DLD1 (cell line): ENCODE results near the gene SHROOM1.

Experiments
- in situ Hi-C: cut with HindIII; loops from 2 replicates; pipeline ENCODE4 v1.10.0; 2017; ENCODE audit warnings: low sequenced_read_pairs

SHROOM1 gene

DNA sequence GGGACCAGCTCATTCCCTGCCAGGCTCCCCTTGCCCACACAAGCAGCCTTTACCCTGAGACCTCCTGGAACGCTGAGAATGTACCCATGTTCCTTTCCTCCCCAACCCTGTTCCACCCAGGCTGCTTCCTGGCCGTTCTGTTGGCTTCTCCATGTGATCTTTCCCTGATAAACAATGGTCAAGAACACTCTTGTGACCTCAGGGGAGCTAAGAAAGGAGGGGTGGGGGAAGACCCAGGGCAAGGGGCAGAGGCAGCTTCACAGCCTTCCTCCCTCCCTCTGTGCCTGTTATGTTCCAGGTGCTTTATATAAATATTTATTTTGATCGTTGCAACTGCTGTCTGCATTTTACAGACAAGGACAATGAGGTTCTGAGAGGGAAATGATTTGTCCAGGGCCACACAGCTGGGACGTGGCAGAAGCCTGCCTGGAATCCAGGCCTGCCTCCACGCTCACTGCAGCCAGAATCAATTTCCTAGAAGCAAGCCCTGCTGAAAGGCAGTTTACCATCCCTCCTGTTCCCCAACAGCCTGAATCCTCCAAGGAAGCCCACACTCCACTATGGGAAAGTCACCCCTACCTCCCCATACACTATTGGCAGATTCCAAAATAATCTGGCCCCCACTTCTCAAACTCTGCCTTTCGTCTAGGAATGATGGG is 3.9 kb downstream of the SHROOM1 start:
- in situ Hi-C loops = no loop called here

- in situ Hi-C loops = no loop called here
Measured at GRCh38 chr5:132825834-132826391, 4.5 kb downstream of the SHROOM1 start.

DNA sequence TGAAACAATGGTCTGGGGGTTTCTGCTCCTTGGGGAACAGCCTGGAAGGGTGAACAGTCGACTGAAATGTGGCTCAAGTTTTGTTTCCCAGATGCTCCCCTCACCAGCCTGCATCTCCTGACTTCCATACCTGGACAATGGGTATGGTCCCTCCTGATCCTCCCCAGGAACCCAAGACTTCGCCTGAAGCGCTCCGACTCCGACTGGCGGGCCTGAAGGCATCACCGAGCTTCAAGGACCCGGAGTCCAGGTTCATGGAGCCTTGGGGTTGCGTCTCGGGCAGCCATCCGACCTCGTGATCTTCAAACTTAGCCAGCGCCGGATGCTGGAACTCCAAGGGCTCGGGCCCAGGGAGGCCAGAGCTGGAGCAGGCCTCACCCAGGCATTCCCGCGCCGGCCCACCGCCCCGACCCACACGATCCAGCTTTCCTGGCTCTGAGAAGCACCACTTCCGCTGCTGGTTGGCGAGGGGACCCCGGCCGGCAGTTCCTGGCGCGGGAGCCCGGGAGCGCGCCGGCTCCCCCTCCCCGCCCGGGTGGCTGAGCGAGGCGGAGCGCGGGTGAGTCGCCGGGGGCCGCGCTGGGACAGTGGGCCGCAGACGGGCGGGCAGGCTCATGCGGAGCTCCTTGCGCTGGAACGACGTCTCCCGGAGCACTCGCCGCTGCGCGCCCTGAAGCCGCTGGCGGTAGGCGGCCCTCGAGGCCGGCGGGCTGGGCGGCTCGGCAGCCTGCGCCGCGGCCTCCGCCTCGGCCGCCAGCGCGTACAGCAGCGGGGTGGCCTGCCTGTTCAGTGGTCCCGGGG is 5.2 kb downstream of the SHROOM1 start:
- in situ Hi-C loops = no loop called here

DNA sequence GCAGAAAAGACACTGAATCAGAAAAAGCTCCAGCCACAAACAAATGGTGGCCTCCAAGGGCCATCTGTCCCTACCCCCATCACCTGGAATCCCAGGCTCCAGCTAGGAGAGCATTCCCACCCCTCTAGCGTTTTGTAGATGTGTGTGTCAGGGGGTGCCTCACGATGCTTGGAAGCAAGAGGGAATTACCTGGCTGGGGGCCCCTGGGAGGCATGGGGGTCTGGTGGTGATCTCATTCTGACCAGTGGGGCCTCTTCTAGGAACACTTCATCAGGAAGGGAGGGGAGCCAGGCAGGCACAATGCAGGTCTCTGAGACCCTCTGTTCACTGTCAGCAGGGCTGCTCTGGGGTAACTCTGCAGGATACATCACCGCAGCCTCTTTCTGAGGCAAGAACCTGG is 6.0 kb downstream of the SHROOM1 start:
- in situ Hi-C loops = no loop called here

GRCh38 chr5:132823481-132824050 is 6.9 kb downstream of the SHROOM1 start:
- in situ Hi-C loops = no loop called here

DNA sequence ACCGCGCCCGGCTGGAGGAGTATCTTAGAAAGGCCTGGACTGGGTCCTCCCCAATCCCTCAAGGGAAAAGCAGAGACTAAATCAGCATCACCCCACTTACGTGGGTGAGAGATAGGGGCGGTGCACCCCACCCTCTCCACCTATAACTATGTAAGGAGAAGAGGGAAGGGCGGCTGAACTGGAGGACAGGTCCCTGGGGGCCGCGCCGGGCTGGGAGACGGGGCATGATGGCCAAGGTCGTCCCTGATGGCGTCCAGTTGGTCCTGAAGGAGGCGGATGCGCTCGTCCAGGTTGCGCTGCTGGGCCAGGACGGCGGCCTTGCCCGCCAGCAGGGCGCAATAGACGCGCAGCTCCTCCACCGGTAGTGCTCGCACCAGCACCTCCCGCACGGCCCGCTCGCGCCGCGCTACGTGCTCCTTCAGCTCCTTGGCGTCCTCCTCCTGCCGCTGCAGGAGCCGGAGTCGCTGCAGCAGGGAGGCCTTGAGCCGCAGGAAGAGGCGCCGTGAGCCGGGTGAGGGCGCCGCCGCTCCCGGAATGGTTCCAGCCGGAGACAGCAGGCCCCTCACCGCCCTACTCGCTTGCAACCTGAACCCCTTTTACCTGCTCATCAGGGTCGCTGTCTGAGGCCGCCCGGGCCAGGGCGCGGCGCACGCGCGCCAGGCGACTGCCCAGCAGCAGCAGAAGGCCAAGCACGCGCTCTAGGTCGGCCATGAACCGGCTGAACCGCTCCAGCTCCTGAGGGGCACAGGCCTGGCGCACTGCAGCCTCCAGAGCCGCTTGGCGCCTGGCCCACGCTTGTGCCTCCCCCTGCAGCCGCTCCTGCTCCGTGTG is 7.6 kb downstream of the SHROOM1 start:
- in situ Hi-C loops = no loop called here

- in situ Hi-C loops = no loop called here
Measured at GRCh38 chr5:132821791-132822190, 8.7 kb downstream of the SHROOM1 start.

- in situ Hi-C loops = no loop called here
Measured at GRCh38 chr5:132821350-132821749, 9.1 kb downstream of the SHROOM1 start.

DNA sequence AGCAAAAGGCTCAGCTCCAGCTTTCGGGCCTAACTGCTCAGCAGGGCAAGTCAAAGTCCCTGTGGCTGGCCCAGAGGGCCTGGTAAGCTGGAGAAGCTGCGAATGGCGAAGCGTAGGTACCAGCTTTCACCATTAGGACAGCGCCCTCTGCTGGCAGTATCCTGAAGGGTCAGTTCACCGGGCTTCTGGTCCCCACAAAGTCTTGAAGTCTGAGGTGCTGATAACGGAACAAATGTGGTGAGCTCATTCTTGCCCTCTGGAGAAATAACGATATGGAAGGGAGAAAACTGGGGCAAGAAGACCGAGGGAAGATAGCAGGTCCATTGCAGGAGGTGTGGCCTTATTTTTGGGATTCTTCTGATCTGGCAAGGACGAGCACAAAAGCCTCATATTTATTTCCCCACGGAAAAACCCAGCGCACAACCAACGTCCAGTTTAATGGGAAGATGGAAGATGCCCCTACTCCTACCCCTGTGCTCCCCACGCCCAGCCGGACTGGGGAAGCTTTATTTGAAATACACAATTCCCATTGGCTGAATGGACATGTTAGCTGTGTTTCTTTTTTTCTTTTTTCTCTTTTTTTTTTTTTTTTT is 10.2 kb downstream of the SHROOM1 start:
- in situ Hi-C loops = no loop called here

- in situ Hi-C loops = no loop called here
Measured at GRCh38 chr5:132819468-132819867, 11.0 kb downstream of the SHROOM1 start.

GRCh38 chr5:132817011-132817410 is 13.4 kb downstream of the SHROOM1 start:
- in situ Hi-C loops = no loop called here

GRCh38 chr5:132816554-132816953 is 13.9 kb downstream of the SHROOM1 start:
- in situ Hi-C loops = no loop called here

DNA sequence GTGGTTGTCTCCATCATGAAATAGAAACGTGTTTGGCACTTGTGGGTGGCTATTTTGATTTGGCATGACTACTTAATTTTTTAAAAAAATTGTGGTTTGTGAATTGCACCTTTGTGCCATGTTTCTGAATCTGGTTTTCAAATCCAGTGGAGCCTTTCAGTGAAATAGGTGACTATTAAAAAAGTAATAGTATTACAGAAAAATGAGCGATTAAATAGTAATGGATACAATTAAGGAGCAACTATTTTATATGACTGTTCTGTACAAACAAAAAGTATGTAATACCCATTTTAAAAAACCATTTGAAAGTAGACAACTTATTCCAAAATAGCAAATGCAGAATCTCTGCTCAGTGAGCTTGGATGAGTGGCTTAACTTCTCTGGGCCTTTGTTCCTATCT is 14.4 kb downstream of the SHROOM1 start:
- in situ Hi-C loops = no loop called here

- in situ Hi-C loops = no loop called here
Measured at GRCh38 chr5:132815454-132815853, 15.0 kb downstream of the SHROOM1 start.

- in situ Hi-C loops = no loop called here
Measured at GRCh38 chr5:132814503-132815294, 15.7 kb downstream of the SHROOM1 start.

GRCh38 chr5:132813599-132814502 is 16.6 kb downstream of the SHROOM1 start:
- in situ Hi-C loops = no loop called here

- in situ Hi-C loops = no loop called here
Measured at GRCh38 chr5:132812781-132813598, 17.5 kb downstream of the SHROOM1 start, which contains the start of gene SOWAHA. Gene SOWAHA (plus strand): TSS chr5:132813302. CDS start chr5:132813622, 320 bp downstream.
